ENCODE data around the gene MARCKSL1.

- TF ChIP-seq POLR2AphosphoS5 (IDR thresholded peaks at IDR 0.05): no peak
- TF ChIP-seq CTCF (IDR thresholded peaks at IDR 0.05): no peak
- TF ChIP-seq EP300 (IDR thresholded peaks at IDR 0.05): no peak
- no peak for TF ChIP-seq POLR2A (IDR thresholded peaks at IDR 0.05)
Measured at GRCh38 chr1:32357614-32358013, 21.6 kb upstream of the MARCKSL1 start.
